Activated CD8-positive, alpha-beta memory T cell treated with anti-CD3 and anti-CD28 coated beads for 1 hour (primary cell): Measurements from ENCODE around the gene ERV3-1.
"Not testable (repeated sequence)": the region's sequence is repeated elsewhere in the genome, so short reads cannot be mapped to it uniquely, and the experiment has no call there.

Experiments
- DNase-seq, 2 donors: peaks; one replicate each; pipeline ENCODE4 v3.0.0-alpha.2; 2020; ENCODE audit warnings: low read depth in 1 of 2; ENCODE audit errors: extremely low read depth in 1 of 2

The ERV3-1 gene

DNA sequence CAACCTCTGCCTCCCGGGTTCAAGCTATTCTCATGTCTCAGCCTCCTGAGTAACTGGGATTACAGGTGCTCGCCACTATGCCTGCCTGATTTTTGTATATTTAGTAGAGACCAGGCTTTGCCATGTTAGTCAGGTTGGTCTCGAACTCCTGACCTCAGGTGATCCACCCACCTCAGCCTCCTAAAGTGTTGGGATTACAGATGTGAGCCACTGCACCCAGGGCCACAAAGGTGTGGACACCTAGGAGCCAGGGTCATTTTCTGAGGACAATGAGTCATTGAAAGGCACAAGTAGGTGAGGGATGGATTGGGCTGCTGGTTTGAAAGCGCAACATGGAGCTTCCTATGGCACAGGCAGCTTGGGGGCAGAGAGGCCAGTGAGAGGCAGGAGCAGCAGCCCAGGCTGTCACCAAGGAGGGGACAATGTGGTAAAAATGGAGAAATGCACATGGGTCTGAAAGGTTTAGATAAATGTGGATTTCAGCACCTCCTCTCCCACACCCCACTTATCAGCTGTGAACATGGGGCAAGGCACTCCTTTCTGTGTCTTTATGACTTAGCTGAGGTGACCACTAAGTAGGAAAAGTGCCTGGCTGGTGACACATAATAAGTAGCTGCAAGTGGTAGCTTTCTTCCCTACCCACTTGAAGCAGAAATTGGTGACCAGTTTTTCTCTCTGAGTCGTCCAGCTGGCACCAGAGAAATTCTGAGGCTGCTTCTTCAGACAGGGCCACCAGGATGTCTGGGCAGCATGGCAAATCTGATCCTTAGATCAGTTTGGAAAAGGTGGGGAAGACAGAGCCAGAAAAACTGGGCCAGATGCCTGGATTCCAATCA is 61.6 kb downstream of the ERV3-1 start:
- DNase-seq, result not testable (repeated sequence)
